Daoy (cell line): ENCODE measurements around the gene ANKS1B. TPM values are rescaled to one million over a fixed set of nuclear protein-coding genes. Genes with fewer than 3 reads are reported as not detected.

ENCODE experiments used
- DNase-seq: peaks from one replicate; pipeline ENCODE4 v3.0.0-alpha.2; 2015; ENCODE audit warnings: low read depth
- total RNA-seq: library from RNA; depleted of rRNA; stranded (reverse); fragments of >200 nt; shearing (Covaris generic); gene quantifications from 2 replicates; pipeline ENCODE4 v1.2.3, GENCODE V29; 2014

ANKS1B gene
- total RNA-seq, 1 experiment from 2014 or later: 36.8 TPM

GRCh38 chr12:99128246-99128802 lies 856.4 kb downstream of the ANKS1B start:
- no peak for DNase-seq

DNA sequence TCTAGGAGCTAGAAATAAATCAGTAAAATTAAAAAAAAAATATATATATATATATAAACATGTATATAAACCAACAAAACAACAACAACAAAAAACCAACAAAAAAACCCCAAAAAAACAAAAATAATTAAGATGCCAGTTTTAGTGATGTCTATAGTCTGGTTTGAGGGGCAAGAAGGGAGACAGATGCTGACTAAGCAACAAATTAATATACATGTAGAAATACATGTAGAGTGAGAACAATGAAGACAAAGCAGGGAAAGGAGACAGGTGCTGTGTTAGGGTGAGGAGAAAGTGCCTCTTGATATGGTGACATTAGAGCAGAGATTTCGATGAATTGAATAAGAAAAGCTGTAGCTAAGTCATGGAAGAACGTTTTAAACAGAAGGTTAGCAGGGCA lies 861.8 kb downstream of the ANKS1B start:
- no peak for DNase-seq

DNA sequence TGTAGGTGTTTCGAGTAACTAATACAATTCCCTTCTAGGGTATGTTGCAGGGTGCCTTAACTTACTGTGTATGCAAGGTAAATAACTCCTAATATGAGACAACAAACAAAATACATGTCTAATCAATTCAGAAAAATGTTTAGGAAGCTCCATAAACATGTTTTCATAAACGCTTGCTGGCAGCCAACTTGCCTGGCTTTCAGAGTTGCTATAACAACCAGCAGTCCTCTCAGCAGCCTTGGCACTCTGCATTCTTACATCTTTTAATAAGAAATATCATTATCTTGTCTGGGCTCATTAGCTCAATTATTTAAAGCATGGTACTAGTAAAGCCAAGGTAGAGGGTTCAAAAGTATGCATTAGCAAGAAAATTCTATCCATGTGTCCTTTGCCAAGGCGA lies 862.2 kb downstream of the ANKS1B start:
- no peak for DNase-seq

GRCh38 chr12:99121546-99121945 lies 863.2 kb downstream of the ANKS1B start:
- DNase-seq: no peak

DNA sequence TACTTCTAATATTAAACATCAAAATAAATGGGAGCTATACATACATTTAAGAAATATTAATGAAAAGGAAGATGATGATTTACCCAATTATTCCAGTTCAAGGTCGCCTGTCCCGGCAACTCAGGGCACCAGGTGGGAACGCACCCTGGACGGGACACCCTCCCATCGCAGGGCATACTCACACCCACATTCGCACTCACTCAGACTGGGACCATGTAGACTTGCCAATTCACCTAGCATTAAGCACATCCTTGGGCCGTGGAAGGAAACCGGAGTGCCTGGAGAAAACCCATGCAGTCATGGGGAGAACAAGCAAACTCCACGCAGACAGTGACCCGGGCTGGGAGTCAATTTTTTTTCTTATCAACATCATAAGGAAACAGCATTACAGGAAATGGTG lies 864.8 kb downstream of the ANKS1B start:
- no peak for DNase-seq

GRCh38 chr12:99119449-99119848 lies 865.3 kb downstream of the ANKS1B start:
- DNase-seq: no peak

DNA sequence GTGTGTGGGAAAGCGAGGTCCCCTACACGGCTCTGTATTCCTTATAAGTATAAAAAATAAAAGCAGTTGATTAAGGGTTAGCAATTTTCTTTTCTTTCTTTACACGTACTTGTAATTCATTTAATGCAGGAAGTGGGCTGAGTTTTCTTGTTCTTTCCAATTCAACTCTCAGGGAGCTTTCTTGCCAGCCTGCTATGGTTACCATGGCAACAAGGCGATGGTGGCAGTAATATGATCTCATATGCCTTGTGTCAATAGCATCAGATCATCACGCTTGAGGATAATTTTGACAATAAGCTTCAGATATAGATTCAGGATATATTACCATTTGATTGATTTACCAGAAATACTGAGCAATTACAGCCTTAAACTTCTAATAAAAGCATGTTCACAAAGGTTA lies 873.1 kb downstream of the ANKS1B start:
- no peak for DNase-seq

GRCh38 chr12:99110868-99111267 lies 873.9 kb downstream of the ANKS1B start:
- no peak for DNase-seq

- DNase-seq: no peak
Observed at GRCh38 chr12:99110212-99110611, 874.5 kb downstream of the ANKS1B start.

DNA sequence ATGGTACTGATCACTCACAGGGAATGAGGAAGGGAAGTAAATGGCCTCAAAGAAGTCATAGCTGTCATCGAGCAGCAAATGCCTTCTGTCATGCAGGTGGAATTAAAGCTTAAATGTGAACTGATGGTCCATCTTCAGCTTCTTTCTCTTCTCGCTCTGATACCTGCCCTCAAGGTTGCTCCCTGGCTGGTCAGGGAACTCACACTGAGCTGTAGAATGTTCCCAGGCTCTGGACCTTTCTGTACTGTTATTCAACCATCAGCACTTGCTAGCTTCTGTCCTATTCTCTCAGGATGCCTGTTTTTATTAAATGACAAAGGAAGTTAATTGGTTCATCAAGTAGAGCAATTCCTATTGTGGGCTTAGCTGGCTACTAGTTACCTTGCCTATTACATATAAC lies 875.8 kb downstream of the ANKS1B start:
- no peak for DNase-seq

GRCh38 chr12:99099786-99100185 lies 885.0 kb downstream of the ANKS1B start:
- no peak for DNase-seq

DNA sequence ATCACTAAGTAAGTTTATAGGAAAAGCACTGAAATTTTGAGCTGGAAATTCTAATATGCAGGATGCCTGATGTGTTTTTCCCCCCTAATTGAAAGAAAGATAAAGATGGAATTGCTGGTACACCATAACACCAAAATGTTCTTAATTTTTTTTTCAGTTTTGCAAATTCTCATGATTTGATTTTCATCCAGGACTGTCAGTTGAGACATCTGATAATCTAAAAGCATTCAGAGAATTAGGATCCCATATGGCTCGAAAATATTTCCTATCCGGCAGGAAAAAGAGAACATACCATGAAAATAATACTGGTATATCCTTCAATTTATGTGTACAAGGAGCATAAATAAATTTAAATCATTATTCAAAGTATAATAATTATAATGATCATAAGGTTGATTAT lies 887.6 kb downstream of the ANKS1B start:
- DNase-seq: no peak

- DNase-seq: no peak
Observed at GRCh38 chr12:99093166-99093565, 891.6 kb downstream of the ANKS1B start.

GRCh38 chr12:99092100-99092851 lies 892.5 kb downstream of the ANKS1B start:
- DNase-seq: no peak

DNA sequence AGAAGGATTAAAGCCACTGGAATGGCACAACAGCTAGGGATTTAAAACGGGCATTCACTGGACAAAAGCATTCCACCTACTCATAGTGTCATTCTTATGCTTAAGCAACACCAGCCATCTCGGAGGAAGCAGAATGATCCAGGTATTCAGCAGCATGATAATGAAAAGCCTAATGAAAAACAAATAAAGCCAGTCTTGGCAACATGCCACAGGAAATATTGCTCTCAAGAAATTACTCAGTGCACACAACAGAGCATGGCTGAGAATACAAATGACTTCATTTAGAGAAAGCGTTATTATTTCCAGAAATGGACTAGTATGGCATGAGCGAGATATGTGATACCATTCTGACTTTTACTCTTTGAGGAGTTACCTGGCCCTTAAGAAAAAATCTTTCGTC lies 897.5 kb downstream of the ANKS1B start:
- peak; percentile 7 for DNase-seq

- DNase-seq: no peak
Observed at GRCh38 chr12:99079811-99080210, 904.9 kb downstream of the ANKS1B start.

DNA sequence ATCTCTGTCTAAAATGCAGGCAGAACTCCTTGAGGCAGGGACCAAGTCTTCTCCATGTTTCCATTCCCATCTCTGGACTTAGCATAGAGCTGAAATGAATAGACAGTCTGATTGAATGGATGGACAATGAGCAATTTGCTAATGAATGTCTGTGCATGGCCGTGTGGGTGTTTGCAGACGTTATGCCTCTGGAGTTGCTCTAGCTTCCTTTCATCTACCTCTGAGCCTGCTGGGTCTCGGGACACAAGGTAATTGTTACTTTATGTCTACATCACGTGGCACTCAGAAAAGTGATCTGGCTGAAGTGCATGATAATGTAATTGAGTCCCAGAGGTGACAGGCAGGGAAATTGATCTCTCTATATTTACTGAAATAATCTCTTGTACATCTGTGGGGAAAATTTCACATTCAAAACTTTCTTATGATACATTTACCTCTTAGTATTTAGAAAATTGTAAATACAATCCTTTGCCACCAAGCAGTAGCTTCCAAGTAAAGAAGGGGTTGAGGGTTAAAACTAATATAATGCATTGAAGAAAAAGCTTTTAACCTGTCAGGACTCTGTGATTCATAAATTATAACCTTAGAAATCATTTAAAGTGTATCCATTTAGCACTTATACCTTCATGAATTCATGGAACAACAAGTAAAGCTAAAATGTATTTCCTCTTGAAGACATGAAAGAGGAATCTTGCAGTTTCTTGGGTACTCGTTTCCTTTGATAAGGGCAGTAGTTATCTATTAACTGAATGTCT lies 915.6 kb downstream of the ANKS1B start:
- DNase-seq: no peak

DNA sequence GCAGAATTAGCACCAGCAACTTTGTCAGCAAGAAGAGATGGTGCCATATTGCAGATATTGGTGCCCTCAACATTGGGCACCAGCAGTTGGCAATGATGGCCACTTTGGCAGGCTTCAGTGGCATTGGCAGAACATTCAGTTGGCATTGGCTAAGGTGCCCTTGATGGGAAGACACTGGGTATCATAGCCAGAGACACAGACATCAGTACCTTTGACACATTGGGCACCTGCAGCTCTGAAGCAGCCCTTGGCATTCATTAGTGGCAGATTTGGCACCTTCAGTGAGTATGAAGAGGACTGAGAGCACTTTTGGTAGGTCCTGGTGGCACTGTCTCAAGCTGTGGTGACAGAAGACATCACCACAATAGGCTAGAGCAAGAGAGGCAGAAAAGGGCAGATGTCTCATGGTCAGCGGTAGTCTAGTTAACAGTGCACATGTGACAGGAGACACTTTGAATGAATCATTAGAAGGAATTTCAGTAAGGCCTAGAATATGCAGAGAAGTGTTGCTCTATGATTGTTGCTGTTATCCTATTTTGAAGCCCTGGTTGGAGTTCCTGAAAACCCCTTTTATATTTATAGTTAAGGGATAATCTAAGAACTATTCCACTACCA lies 917.5 kb downstream of the ANKS1B start:
- DNase-seq: no peak

GRCh38 chr12:99066726-99067125 lies 918.0 kb downstream of the ANKS1B start:
- no peak for DNase-seq

DNA sequence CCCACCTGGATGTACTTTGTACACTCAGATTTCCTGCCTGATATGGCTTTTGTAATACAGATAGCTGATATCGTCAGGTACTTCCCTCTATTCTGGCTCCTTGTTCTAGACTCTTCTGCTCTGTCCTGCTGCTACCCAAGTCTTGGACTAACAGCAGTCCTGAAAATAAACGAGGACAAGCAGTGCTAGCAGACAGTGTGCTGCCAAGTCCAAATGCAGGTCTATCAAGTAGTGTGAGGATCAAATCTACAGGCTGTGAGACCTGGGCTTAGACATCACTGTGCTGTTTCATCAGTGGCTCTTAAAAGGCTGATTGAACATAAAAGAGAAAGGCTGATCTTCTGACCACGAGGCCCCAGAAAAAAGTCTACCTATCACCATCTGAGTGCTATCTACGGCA lies 921.6 kb downstream of the ANKS1B start:
- no peak for DNase-seq

GRCh38 chr12:99059824-99060511 lies 924.8 kb downstream of the ANKS1B start:
- DNase-seq: peak; percentile 58

- no peak for DNase-seq
Observed at GRCh38 chr12:99057670-99058069, 927.1 kb downstream of the ANKS1B start.
